GM18526 (cell line): ENCODE data around the gene HIF1A.
A peak's percentile ranks its signal among the peaks of the same experiment; 100 is the strongest.

Source experiments
- POLR2A ChIP-seq: IDR thresholded peaks from 3 replicates; pipeline ENCODE4 v1.6.1; 2011; ENCODE audit not compliant: insufficient read length; ENCODE audit errors: extremely low read depth

HIF1A gene

GRCh38 chr14:61694830-61695694 is at the start of gene HIF1A:
HIF1A (plus strand) TSS chr14:61695513; CDS start chr14:61695805, 292 bp downstream.
- TF ChIP-seq POLR2A: peak; percentile 98

DNA sequence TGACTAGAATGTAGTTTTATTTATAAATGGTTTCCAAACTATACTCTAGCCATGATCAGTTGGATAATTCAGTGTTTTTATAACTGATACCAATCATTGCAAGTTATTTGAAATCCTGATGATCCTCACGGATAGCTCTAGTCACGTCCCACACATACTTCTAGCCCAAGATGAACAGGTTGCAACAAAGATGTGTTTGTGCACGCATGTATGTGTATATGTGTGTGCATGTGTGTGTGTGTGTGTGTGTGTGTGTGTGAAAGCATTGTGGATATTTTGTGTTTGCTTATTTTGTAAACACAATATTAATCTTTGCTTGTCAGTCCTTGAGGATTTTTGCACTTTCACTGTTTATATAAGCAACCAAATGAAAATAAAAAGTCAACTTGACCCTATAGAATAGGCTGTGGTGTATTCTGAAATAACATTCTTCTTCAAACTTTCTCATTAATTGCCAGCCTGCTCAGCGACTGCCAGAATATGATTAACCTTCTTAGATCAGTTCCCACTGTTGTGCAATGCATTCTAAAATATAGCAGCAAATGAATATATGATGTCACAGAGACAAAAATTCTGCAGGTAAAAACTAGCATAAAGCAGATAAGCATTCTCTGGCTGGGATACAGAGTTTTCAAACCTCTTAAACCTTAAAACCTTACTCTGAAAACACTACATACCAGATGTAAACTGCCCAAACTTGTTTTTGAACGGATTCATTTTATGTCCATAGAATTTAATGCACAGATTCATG is 48.8 kb upstream of the HIF1A start:
- TF ChIP-seq POLR2A: no peak

- TF ChIP-seq POLR2A: no peak
These were observed 47.6 kb upstream of the HIF1A start for GRCh38 chr14:61647704-61648103.

DNA sequence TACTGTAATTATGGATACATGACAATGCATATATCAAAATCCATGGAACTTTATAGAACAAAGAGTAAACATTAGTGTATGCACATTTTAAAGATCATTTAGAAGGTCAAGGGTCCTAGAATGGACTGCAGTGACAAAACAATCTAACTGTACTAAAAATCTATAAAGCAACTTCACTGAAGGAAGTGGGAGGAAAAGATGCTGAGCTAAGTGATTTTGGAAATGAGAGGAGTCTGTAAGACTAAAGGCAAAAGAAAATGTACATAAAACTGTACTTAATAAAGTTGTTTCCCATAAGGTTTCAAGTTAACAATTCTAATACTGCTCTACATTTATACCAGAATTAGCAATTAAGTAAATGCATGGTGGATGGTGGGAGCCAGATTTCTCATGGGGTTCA is 46.9 kb upstream of the HIF1A start:
- TF ChIP-seq POLR2A: no peak

DNA sequence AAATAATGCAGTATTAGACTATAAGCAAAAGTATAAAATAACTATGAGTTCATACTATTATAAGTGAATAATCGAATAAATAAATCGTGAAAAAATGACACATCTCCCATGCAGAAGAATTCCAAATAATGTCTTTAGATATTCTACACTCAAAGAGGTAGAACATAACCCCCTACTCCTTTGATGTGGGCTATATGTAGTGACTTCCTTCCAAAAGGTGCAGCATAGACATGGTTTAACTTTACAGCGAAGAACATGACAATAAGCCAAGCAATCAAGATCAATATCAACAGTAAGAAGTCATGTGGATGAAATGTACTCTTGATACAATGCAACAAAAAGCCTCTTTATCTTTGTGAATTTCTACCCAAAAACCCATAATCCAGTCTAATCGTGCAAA is 46.0 kb upstream of the HIF1A start:
- no peak for TF ChIP-seq POLR2A

DNA sequence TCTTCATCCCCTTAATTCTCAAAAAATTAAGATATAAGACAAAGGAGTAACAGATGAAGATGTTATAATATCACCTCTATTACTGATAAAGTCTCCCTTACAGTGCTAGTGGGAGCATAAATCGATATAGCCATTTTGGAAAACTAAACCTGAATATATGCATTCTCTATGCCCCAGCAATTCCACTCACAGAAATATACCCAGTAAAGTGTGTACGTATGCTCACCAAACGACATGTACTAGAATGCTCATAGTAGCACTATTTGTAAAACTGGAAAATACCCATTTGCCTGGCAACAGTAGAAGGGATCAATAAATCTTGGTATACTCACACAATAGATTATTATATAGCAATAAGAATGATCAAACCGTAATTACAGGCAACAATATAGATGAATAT is 44.0 kb upstream of the HIF1A start:
- TF ChIP-seq POLR2A: no peak

- TF ChIP-seq POLR2A: no peak
These were observed 42.6 kb upstream of the HIF1A start for GRCh38 chr14:61652526-61653262.

- TF ChIP-seq POLR2A: no peak
These were observed 41.8 kb upstream of the HIF1A start for GRCh38 chr14:61653507-61653906.

DNA sequence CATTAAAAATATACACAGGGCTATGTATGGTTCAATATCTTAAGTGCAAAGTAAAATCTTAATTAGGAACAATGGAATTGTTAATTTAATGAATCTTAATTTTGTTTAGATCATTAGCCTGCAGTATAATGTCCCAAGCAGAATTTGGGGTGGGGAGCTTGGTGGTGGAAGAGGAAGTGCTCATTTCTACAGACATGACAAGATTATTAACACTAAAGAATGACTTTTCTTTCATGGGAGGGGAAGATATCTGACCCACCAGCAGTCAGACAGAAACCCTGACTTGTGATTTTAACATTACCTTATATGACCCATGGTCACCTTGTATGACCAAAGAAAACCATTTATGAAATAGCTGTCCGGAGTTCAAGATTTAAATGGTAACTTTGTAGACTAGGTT is 41.3 kb upstream of the HIF1A start:
- no peak for TF ChIP-seq POLR2A

GRCh38 chr14:61655777-61656176 is 39.5 kb upstream of the HIF1A start:
- no peak for TF ChIP-seq POLR2A

- no peak for TF ChIP-seq POLR2A
These were observed 39.0 kb upstream of the HIF1A start for GRCh38 chr14:61656341-61656740.

GRCh38 chr14:61659582-61659981 is 35.7 kb upstream of the HIF1A start:
- TF ChIP-seq POLR2A: no peak

- TF ChIP-seq POLR2A: no peak
These were observed 33.6 kb upstream of the HIF1A start for GRCh38 chr14:61661471-61662400.

- TF ChIP-seq POLR2A: peak; percentile 64
These were observed 32.6 kb upstream of the HIF1A start for GRCh38 chr14:61662437-61663311.
